Endothelial cell of umbilical vein (primary cell): ENCODE results near the gene SUCLG2. TPM values are rescaled to one million over a fixed set of nuclear protein-coding genes. Genes with fewer than 3 reads are reported as not detected.

ENCODE experiments used
- BruUV-seq: library from RNA; stranded (reverse); fragments of 400-500 nt; replicated peaks from 2 replicates; lab custom pipeline; 2021; lab: Mats Ljungman, UMichigan
- CTCF ChIA-PET: fragments of 300-600, 350-600 bp; sonication (Branson Sonifier 250); formaldehyde crosslinking; loops from one replicate; lab custom pipeline; 2021; ENCODE audit warnings: antibody characterized with exemption, inconsistent platforms; lab: Charles Lee
- POLR2A ChIA-PET: fragments of 300-600, 350-600 bp; sonication (Branson Sonifier 250); formaldehyde crosslinking; loops from one replicate; lab custom pipeline; 2021; ENCODE audit warnings: antibody characterized with exemption, inconsistent platforms; lab: Charles Lee
- DNase-seq: peaks from one replicate; pipeline ENCODE4 v3.0.0-alpha.2; 2011; ENCODE audit warnings: low read depth, low spot score
- FAIRE-seq: peaks from 2 replicates; lab custom pipeline; 2011; peaks lifted over from hg19 to GRCh38; lab: Jason Lieb, UNC
- H2AFZ ChIP-seq: 2 replicates; pipeline ENCODE4 v1.6.0; 2012; ENCODE audit warnings: low read depth, low read length, control low read depth, inconsistent platforms
- H3K27ac ChIP-seq: 2 replicates; pipeline ENCODE4 v1.5.1; 2011; ENCODE audit warnings: low read depth, mild to moderate bottlenecking, control low read depth, low read length, moderate library complexity; ENCODE audit not compliant: insufficient read depth
- H3K27me3 ChIP-seq, 2 experiments: 2 replicates each; pipeline versions ENCODE4 v1.6.0 to v1.6.1; 2011; ENCODE audit warnings: low read length in 2 of 2, mixed read lengths in 1 of 2; ENCODE audit not compliant: control insufficient read depth in 2 of 2, insufficient read depth in 2 of 2
- H3K36me3 ChIP-seq, 2 experiments: 2 replicates in 1 of 2; 3 replicates in 1 of 2; pipeline ENCODE4 v1.5.1; 2011; ENCODE audit warnings: low read length in 2 of 2, mild to moderate bottlenecking in 1 of 2, moderate library complexity in 1 of 2; ENCODE audit not compliant: control insufficient read depth in 2 of 2, insufficient read depth in 2 of 2; ENCODE audit errors: extremely low read depth in 1 of 2
- H3K4me1 ChIP-seq: 3 replicates; pipeline ENCODE4 v1.5.1; 2011; ENCODE audit warnings: mild to moderate bottlenecking, low read length; ENCODE audit not compliant: control insufficient read depth, insufficient read depth; ENCODE audit errors: extremely low read depth
- H3K4me2 ChIP-seq: 2 replicates; pipeline ENCODE4 v1.6.1; 2011; ENCODE audit warnings: low read length, control low read depth, mixed read lengths; ENCODE audit not compliant: insufficient read depth
- H3K4me3 ChIP-seq, 3 experiments: fragments of 200-600 bp in 1 of 3; sonication (generic), shearing (Covaris generic) in 1 of 3; replicated peaks in 1 of 3; 2 replicates each; pipeline ENCODE4 v1.5.1; 2011 to 2016; ENCODE audit warnings: control low read depth in 3 of 3, low read length in 3 of 3, mild to moderate bottlenecking in 2 of 3, inconsistent platforms in 1 of 3, low read depth in 1 of 3, moderate library complexity in 1 of 3; ENCODE audit not compliant: insufficient read depth in 1 of 3
- H3K79me2 ChIP-seq: 2 replicates; pipeline ENCODE4 v1.6.0; 2012; ENCODE audit warnings: low read length, inconsistent platforms; ENCODE audit not compliant: control insufficient read depth, insufficient read depth
- H3K9ac ChIP-seq: replicated peaks from 2 replicates; pipeline ENCODE3; 2011; ENCODE audit warnings: low read length, control low read depth; ENCODE audit not compliant: insufficient read depth; ENCODE audit errors: extremely low read depth
- H3K9me1 ChIP-seq: replicated peaks from 3 replicates; pipeline ENCODE4 v1.6.0; 2011; ENCODE audit warnings: mild to moderate bottlenecking, low read length; ENCODE audit not compliant: control insufficient read depth, insufficient read depth; ENCODE audit errors: extremely low read depth
- H3K9me3 ChIP-seq: replicated peaks from 2 replicates; pipeline ENCODE4 v1.5.1; 2012; ENCODE audit warnings: low read length, inconsistent platforms; ENCODE audit not compliant: control insufficient read depth, insufficient read depth
- H4K20me1 ChIP-seq: replicated peaks from 2 replicates; pipeline ENCODE3; 2011; ENCODE audit warnings: mild to moderate bottlenecking, low read length; ENCODE audit not compliant: control insufficient read depth, insufficient read depth; ENCODE audit errors: extremely low read depth
- EZH2 ChIP-seq: IDR thresholded peaks from 2 replicates; pipeline ENCODE4 v1.6.1; 2012; ENCODE audit warnings: borderline replicate concordance, low read depth, mild to moderate bottlenecking, moderate library complexity, low read length, inconsistent platforms; ENCODE audit not compliant: severe bottlenecking
- FOS ChIP-seq: IDR thresholded peaks from 2 replicates; pipeline ENCODE4 v1.6.1; 2011; ENCODE audit warnings: mild to moderate bottlenecking, low read length, moderate library complexity, borderline replicate concordance; ENCODE audit not compliant: insufficient read depth
- GATA2 ChIP-seq: IDR thresholded peaks from 2 replicates; pipeline ENCODE4 v1.7.0; 2011; ENCODE audit warnings: low read depth, mild to moderate bottlenecking, moderate library complexity, mixed read lengths, low read length; ENCODE audit not compliant: insufficient read length, insufficient read depth
- JUN ChIP-seq: IDR thresholded peaks from 2 replicates; pipeline ENCODE4 v1.6.1; 2011; ENCODE audit warnings: borderline replicate concordance, low read depth; ENCODE audit not compliant: insufficient read length, insufficient read depth
- MYC ChIP-seq: IDR thresholded peaks from one replicate; pipeline ENCODE4 v1.6.1; 2011; ENCODE audit warnings: mild to moderate bottlenecking, low read depth, low read length
- POLR2A ChIP-seq: IDR thresholded peaks from 2 replicates; pipeline ENCODE4 v1.6.1; 2012; ENCODE audit warnings: low read depth, mild to moderate bottlenecking, control low read depth, low read length
- POLR2AphosphoS5 ChIP-seq: IDR thresholded peaks from 2 replicates; pipeline ENCODE4 v1.6.1; 2012; ENCODE audit warnings: low read depth, mild to moderate bottlenecking, control low read depth, low read length, moderate library complexity; ENCODE audit not compliant: insufficient read depth
- dilution Hi-C: fragments of 300-500 bp; cut with MboI; formaldehyde crosslinking; loops from one replicate; pipeline ENCODE4 v1.15.0; 2019; ENCODE audit warnings: low sequenced_read_pairs; ENCODE audit not compliant: extremely low pct_ligation_motif_present
- intact Hi-C: fragments of 100-400 bp; cut with micrococcal nuclease; formaldehyde crosslinking; loops from one replicate; pipeline ENCODE4 v1.10.0; 2022
- polyA plus RNA-seq, 4 experiments: library from polyadenylated mRNA; depleted of rRNA in 3 of 4; stranded (reverse) in 3 of 4; unstranded in 1 of 4; fragments of >200 nt; gene quantifications; 2 replicates each; pipeline versions ENCODE4 v1.2.1 to v1.2.3, GENCODE V29; 2011 to 2012; ENCODE audit warnings: missing spikeins in 1 of 4
- total RNA-seq: library from RNA; stranded (reverse); gene quantifications from 2 replicates; pipeline ENCODE4 v1.2.3, GENCODE V29; 2021
- TF ChIP-seq, protein P1 (sequence below), 2 donors: IDR thresholded peaks; 1 replicate in 1 of 2; 2 replicates in 1 of 2; pipeline ENCODE4 v1.5.1; 2011; ENCODE audit warnings: low read length in 2 of 2, mild to moderate bottlenecking in 2 of 2, moderate library complexity in 2 of 2, control low read depth in 1 of 2, inconsistent platforms in 1 of 2, low read depth in 1 of 2; ENCODE audit not compliant: insufficient read depth in 1 of 2; ENCODE audit errors: extremely low read depth in 1 of 2
- TF ChIP-seq, protein P2 (sequence below): IDR thresholded peaks from 2 replicates; pipeline ENCODE4 v1.6.1; 2011; ENCODE audit not compliant: insufficient read depth, insufficient read length

SUCLG2 gene
- total and polyA plus RNA-seq, 2 donors (not counting 3 experiments of a cell fraction or from before 2014, with no cell fraction given), result 8.1 to 38.3 TPM

DNA sequence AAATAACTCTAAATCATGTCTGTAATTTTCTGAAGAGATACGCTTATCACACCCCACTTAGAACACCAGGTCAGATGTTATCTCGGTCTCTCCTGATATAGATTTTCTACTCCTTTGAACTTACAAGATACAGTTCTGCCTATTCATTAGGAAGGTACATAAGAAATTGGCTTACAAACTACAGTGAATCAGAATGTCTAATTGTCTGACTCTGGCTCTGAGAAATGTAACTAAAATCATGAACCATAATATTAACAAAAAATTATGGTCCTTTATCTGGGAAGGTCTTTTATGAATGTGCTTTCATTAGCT lies 235.2 kb downstream of the SUCLG2 start:
- Histone ChIP-seq H3K9me1 (no peaks in the 10 kb centered on the region), H4K20me1 (no peaks in the 10 kb centered on the region), H3K9ac (no peak overlapping the region), H3K9me3 (no peaks in the 10 kb centered on the region), H3K79me2 (no peaks in the 10 kb centered on the region), H3K4me2 (no peak overlapping the region), H3K36me3 (no peaks in the 10 kb centered on the region), H3K4me1 (no peaks in the 10 kb centered on the region), H3K4me3 (no peak overlapping the region), H3K27ac (no peak overlapping the region), H2AFZ (no peak overlapping the region), H3K27me3 (no peaks in the 10 kb centered on the region)
- DNase-seq, result no peak
- FAIRE-seq, result no peak
- ChIA-PET POLR2A (no interaction called here), CTCF (interaction anchor here (1.4 kb wide), 1 partner anchor 35 kb away, joined by 3 read pairs; no protein-coding TSS in a partner anchor)
- TF ChIP-seq GATA2 (no peak), POLR2AphosphoS5 (no peak)
- intact Hi-C loops, result no loop called here
- dilution Hi-C loops, result no loop called here
- BruUV-seq, result no TSS peak

DNA sequence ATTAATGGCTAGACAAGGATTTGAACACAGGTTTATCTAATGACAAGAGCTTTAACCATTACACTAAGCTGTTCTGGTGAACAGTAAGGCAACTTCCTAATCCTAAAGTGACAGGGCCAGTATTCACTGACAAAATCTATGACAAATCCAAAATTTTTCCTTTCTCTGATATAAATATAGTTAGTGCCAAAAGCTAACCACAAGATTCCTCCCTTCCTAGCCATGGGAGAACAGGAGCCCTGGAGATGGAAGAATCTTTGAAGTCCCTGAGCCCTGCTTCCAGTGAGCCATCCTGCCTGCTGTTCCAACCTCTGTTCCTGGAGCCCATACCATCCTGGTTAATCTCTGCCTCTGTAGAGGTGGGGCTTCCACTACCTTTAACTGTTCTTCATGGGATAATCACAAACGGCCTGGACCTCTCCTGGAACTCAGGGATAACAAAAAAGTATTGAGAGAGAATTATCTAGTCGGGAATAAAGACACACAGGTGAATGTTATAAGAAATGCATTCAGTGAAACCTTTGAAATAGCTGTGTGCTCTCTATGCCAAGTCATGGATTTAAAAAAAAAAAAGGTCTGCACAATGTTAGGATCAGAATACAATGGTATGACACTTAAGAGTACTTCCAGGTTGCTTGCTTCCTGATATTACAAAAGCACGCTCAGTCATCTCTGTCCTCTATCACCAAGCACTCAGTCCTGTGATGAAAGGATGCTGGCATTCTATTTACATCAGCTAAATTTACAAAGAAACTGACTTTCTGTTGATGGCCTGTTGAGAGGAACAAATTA lies 235.8 kb downstream of the SUCLG2 start:
- ChIA-PET POLR2A (no interaction called here), CTCF (interaction anchor here (1.1 to 1.4 kb wide), 3 partner anchors 16 to 371 kb away, joined by 3 to 5 read pairs (median 3); no protein-coding TSS in a partner anchor)
- no peak overlapping the region for H3K4me2 ChIP-seq
- no peaks in the 10 kb centered on the region for H4K20me1 ChIP-seq
- no peaks in the 10 kb centered on the region for H3K9me1 ChIP-seq
- no peak overlapping the region for H3K9ac ChIP-seq
- intact Hi-C loops, result no loop called here
- H3K4me3 ChIP-seq, result no peak overlapping the region
- dilution Hi-C loops, result no loop called here
- TF ChIP-seq, protein P1, sequence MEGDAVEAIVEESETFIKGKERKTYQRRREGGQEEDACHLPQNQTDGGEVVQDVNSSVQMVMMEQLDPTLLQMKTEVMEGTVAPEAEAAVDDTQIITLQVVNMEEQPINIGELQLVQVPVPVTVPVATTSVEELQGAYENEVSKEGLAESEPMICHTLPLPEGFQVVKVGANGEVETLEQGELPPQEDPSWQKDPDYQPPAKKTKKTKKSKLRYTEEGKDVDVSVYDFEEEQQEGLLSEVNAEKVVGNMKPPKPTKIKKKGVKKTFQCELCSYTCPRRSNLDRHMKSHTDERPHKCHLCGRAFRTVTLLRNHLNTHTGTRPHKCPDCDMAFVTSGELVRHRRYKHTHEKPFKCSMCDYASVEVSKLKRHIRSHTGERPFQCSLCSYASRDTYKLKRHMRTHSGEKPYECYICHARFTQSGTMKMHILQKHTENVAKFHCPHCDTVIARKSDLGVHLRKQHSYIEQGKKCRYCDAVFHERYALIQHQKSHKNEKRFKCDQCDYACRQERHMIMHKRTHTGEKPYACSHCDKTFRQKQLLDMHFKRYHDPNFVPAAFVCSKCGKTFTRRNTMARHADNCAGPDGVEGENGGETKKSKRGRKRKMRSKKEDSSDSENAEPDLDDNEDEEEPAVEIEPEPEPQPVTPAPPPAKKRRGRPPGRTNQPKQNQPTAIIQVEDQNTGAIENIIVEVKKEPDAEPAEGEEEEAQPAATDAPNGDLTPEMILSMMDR (IDR thresholded peaks at IDR 0.05; ENCODE audit: extremely low read depth in 1 of 2, insufficient read depth in 1 of 2, low read depth in 1 of 2, low read length in 2 of 2), result no peak
- no peak for TF ChIP-seq EZH2
- no peak for TF ChIP-seq GATA2
- TF ChIP-seq, protein P2, sequence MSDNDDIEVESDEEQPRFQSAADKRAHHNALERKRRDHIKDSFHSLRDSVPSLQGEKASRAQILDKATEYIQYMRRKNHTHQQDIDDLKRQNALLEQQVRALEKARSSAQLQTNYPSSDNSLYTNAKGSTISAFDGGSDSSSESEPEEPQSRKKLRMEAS, result no peak
- TF ChIP-seq MYC, result no peak
- TF ChIP-seq JUN, result no peak
- TF ChIP-seq POLR2AphosphoS5, result no peak
- TF ChIP-seq POLR2A, result no peak
- no peak for TF ChIP-seq FOS
- no peak overlapping the region for H2AFZ ChIP-seq
- DNase-seq (no peak), FAIRE-seq (no peak)
- H3K36me3 ChIP-seq, result no peaks in the 10 kb centered on the region
- H3K4me1 ChIP-seq, result no peaks in the 10 kb centered on the region
- no TSS peak for BruUV-seq
- H3K9me3 ChIP-seq, result no peaks in the 10 kb centered on the region
- no peak overlapping the region for H3K27ac ChIP-seq
- H3K79me2 ChIP-seq, result no peaks in the 10 kb centered on the region
- no peaks in the 10 kb centered on the region for H3K27me3 ChIP-seq
